PC-3 (cell line): ENCODE results near the gene RAB4B. TPM values are rescaled to one million over a fixed set of nuclear protein-coding genes. Genes with fewer than 3 reads are reported as not detected.

Source experiments
- ATAC-seq: fragments of 200-7000 bp; cut with Tn5 transposase; 2 replicates; pipeline ENCODE4 v1.9.1; 2020; ENCODE audit warnings: mild to moderate bottlenecking, moderate library complexity
- BruUV-seq: library from RNA; stranded (reverse); fragments of 400-500 nt; replicated peaks from 2 replicates; lab custom pipeline; 2021; lab: Mats Ljungman, UMichigan
- CTCF ChIA-PET: fragments of 300-600 bp; sonication (Branson Sonifier 250); formaldehyde crosslinking; loops from one replicate; lab custom pipeline; 2022; ENCODE audit warnings: antibody characterized with exemption; lab: Charles Lee
- POLR2A ChIA-PET: fragments of 300-600 bp; sonication (Branson Sonifier 250); formaldehyde crosslinking; loops from one replicate; lab custom pipeline; 2022; ENCODE audit warnings: antibody characterized with exemption; ENCODE audit not compliant: unreplicated experiment; lab: Charles Lee
- DNase-seq: peaks from one replicate; pipeline ENCODE4 v3.0.0-alpha.2; 2015
- H2AFZ ChIP-seq: fragments of 300-600 bp; sonication (generic); 2 replicates; pipeline ENCODE4 v1.6.0; 2016; ENCODE audit warnings: antibody characterized with exemption, low read length
- H3F3A ChIP-seq: fragments of 300-600 bp; sonication (generic); one replicate; pipeline ENCODE4 v1.6.0; 2017; ENCODE audit warnings: antibody characterized with exemption, low read length, control low read depth, mild to moderate bottlenecking; ENCODE audit not compliant: unreplicated experiment
- H3K27ac ChIP-seq: fragments of 300-600 bp; sonication (generic); 2 replicates; pipeline ENCODE4 v1.5.1; 2016; ENCODE audit warnings: mild to moderate bottlenecking, low read length
- H3K27me3 ChIP-seq: fragments of 300-600 bp; sonication (generic); 2 replicates; pipeline ENCODE4 v1.6.1; 2016; ENCODE audit warnings: low read length, mixed read lengths
- H3K36me3 ChIP-seq: fragments of 300-600 bp; sonication (generic); 2 replicates; pipeline ENCODE4 v1.6.1; 2016; ENCODE audit warnings: low read depth, mixed run types, low read length, mixed read lengths
- H3K4me1 ChIP-seq: fragments of 300-600 bp; sonication (generic); 2 replicates; pipeline ENCODE4 v1.5.1; 2016; ENCODE audit warnings: low read length; ENCODE audit not compliant: insufficient read depth
- H3K4me2 ChIP-seq: fragments of 300-600 bp; sonication (generic); 2 replicates; pipeline ENCODE4 v1.6.0; 2016; ENCODE audit warnings: low read length
- H3K4me3 ChIP-seq: fragments of 300-600 bp; sonication (generic); 2 replicates; pipeline ENCODE4 v1.5.1; 2016; ENCODE audit warnings: mild to moderate bottlenecking, low read length, mixed read lengths
- H3K79me2 ChIP-seq: fragments of 300-600 bp; sonication (generic); 2 replicates; pipeline ENCODE4 v1.6.1; 2017; ENCODE audit warnings: low read length, mixed read lengths
- H3K9ac ChIP-seq: fragments of 300-600 bp; sonication (generic); 2 replicates; pipeline ENCODE4 v1.6.0; 2016; ENCODE audit warnings: mild to moderate bottlenecking, low read length
- H3K9me2 ChIP-seq: fragments of 300-600 bp; sonication (generic); replicated peaks from 2 replicates; pipeline ENCODE4 v1.6.1; 2016; ENCODE audit warnings: mixed run types, low read length, mixed read lengths
- H3K9me3 ChIP-seq: fragments of 300-600 bp; sonication (generic); 2 replicates; pipeline ENCODE4 v1.6.1; 2016; ENCODE audit warnings: low read length, mixed read lengths
- H4K20me1 ChIP-seq: fragments of 300-600 bp; sonication (generic); 2 replicates; pipeline ENCODE4 v1.6.1; 2016; ENCODE audit warnings: low read length, mixed read lengths
- EZH2 ChIP-seq: fragments of 300-600 bp; sonication (generic); IDR thresholded peaks from one replicate; pipeline ENCODE4 v1.6.1; 2017; ENCODE audit warnings: antibody characterized with exemption, mild to moderate bottlenecking, low read length; ENCODE audit not compliant: unreplicated experiment
- EZH2phosphoT487 ChIP-seq: fragments of 300-600 bp; sonication (generic); IDR thresholded peaks from 2 replicates; pipeline ENCODE4 v1.6.1; 2018; ENCODE audit warnings: mild to moderate bottlenecking, antibody characterized with exemption, low read length, borderline replicate concordance
- intact Hi-C: fragments of 100-400 bp; cut with micrococcal nuclease; formaldehyde crosslinking; loops from 2 replicates; pipeline ENCODE4 v1.9.0; 2023
- total RNA-seq: library from RNA; depleted of rRNA; stranded (reverse); fragments of >200 nt; gene quantifications from 2 replicates; pipeline ENCODE4 v1.2.3, GENCODE V29; 2014
- TF ChIP-seq, protein P1 (sequence below): fragments of 300-600 bp; sonication (generic); conservative IDR thresholded peaks from 2 replicates; pipeline ENCODE4 v1.5.1; 2017; ENCODE audit warnings: antibody characterized with exemption, low read depth, mild to moderate bottlenecking, low read length

Gene RAB4B
- total RNA-seq, 1 experiment from 2014 or later = 7.4 TPM

DNA sequence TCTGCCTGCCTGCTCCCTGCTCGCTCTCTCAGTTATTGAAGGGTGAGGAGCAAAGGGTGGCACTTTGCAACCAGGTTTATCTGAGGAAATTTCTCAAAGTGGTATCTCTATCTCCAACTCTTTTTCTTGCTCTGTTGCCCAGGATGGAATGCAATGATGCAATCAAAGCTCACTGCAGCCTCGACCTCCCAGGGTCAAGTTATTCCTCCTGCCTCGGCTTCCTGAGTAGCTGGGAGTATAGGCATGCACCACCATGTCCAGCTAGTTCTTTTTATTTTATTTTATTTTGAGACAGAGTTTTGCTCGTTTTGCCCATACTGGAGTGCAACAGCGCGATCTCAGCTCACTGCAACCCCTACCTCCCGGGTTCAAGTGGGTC lies 32.7 kb upstream of the RAB4B start:
- no peaks in the 10 kb centered on the region for H3K27me3 ChIP-seq
- H3K4me3 ChIP-seq = no peak overlapping the region
- H3K9me2 ChIP-seq = no peaks in the 10 kb centered on the region
- H3K4me2 ChIP-seq = no peak overlapping the region
- TF ChIP-seq EZH2 = no peak
- TF ChIP-seq, protein P1, sequence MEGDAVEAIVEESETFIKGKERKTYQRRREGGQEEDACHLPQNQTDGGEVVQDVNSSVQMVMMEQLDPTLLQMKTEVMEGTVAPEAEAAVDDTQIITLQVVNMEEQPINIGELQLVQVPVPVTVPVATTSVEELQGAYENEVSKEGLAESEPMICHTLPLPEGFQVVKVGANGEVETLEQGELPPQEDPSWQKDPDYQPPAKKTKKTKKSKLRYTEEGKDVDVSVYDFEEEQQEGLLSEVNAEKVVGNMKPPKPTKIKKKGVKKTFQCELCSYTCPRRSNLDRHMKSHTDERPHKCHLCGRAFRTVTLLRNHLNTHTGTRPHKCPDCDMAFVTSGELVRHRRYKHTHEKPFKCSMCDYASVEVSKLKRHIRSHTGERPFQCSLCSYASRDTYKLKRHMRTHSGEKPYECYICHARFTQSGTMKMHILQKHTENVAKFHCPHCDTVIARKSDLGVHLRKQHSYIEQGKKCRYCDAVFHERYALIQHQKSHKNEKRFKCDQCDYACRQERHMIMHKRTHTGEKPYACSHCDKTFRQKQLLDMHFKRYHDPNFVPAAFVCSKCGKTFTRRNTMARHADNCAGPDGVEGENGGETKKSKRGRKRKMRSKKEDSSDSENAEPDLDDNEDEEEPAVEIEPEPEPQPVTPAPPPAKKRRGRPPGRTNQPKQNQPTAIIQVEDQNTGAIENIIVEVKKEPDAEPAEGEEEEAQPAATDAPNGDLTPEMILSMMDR = no peak
- TF ChIP-seq EZH2phosphoT487 = no peak
- no TSS peak for BruUV-seq
- H3K79me2 ChIP-seq = no peaks in the 10 kb centered on the region
- H3F3A ChIP-seq = no peaks in the 10 kb centered on the region
- peaks cover 11% of the 10 kb centered on the region for H3K4me1 ChIP-seq
- intact Hi-C loops = no loop called here
- H3K9ac ChIP-seq = no peak overlapping the region
- no peaks in the 10 kb centered on the region for H3K36me3 ChIP-seq
- no peak for ATAC-seq
- no peaks in the 10 kb centered on the region for H4K20me1 ChIP-seq
- no peak for DNase-seq
- no peaks in the 10 kb centered on the region for H3K9me3 ChIP-seq
- POLR2A ChIA-PET = no interaction called here
- H2AFZ ChIP-seq = no peak overlapping the region
- CTCF ChIA-PET = no interaction called here
- H3K27ac ChIP-seq = no peak overlapping the region

DNA sequence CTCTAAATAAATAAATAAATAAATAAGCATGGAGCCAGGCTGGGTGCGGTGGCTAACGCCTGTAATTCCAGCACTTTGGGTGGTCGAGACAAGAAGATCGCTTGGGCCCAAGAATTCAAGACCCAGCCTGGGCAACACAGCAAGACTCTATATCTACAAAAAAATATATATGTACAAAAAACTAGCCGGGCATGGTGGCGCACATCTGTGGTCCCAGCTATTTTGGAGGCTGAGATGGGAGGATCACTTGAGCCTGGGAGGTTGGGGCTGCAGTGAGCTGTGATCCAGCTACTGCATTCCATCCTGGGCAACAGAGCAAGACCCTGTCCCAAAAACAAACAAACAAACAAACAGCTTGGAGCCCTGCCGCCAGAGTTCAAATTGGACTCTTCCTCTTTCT lies 30.5 kb upstream of the RAB4B start:
- Histone ChIP-seq H3K9ac (no peak overlapping the region), H3K4me3 (no peak overlapping the region), H3F3A (no peaks in the 10 kb centered on the region), H2AFZ (no peak overlapping the region), H3K79me2 (peaks cover 16% of the 10 kb centered on the region), H3K27ac (no peak overlapping the region), H3K9me2 (no peaks in the 10 kb centered on the region), H3K9me3 (no peaks in the 10 kb centered on the region), H3K4me2 (no peak overlapping the region), H3K4me1 (peaks cover 12% of the 10 kb centered on the region), H3K27me3 (no peaks in the 10 kb centered on the region), H3K36me3 (no peaks in the 10 kb centered on the region), H4K20me1 (peaks cover 4% of the 10 kb centered on the region; the same call in 1 of the 2 replicates)
- ChIA-PET POLR2A (no interaction called here), CTCF (no interaction called here)
- BruUV-seq = no TSS peak
- no peak for TF ChIP-seq EZH2
- TF ChIP-seq, protein P1 = no peak
- TF ChIP-seq EZH2phosphoT487 = no peak
- DNase-seq = no peak
- ATAC-seq = no peak
- intact Hi-C loops = no loop called here

DNA sequence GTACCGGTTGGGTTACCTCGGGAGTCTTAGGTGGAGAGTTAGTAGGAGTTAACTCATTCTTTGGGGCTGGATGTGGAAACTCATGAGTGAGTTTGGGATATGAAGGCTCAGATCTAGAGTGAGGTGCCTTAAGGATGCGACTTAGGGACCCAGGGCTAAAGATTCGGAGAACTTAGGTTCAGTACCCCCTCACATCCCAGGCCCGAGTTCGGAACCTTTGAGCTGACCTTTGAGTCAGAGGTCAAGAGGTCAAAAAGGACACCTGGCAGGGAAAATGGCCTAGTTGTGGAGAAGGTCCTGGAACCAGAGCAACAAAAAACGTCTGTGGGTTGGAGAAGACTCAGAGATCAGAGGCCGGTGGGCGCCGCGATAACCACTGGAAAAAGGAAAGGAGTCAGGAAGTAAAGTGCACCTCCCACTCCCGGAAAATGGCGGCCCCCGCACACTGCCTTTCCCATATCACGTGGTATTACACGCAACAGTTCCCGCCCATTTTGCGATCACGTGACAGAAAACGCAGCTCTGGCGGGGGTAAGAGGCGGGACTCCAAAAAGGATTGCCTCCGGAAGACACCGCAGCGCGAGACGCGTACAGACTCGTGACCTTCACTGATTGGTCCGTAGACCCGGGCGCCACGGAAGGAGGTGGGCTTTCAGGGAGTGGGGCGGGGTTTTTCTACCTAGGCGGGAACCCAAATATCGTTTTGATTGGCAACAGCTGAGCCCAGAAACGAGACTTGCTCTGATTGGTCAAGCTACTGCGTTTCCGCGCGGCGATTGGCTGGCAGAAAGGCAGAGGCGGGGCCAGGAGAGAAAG lies 27.8 kb upstream of the RAB4B start, which contains the start of gene ACTMAP:
ACTMAP (minus strand) TSS at position 420 of the 816 bp plus-strand sequence. CDS start 674 bp downstream, outside the sequence.
- BruUV-seq = TSS peak; percentile 94
- ChIA-PET CTCF (no interaction called here), POLR2A (interaction anchor here (0.5 to 1.2 kb wide), 4 partner anchors 27 to 467 kb away, joined by 3 to 20 read pairs (median 8); no protein-coding TSS in a partner anchor)
- H3K9me2 ChIP-seq = no peaks in the 10 kb centered on the region
- H3K9me3 ChIP-seq = no peaks in the 10 kb centered on the region
- peak within 1 kb of the TSS; percentile 95 for H3K4me3 ChIP-seq
- ATAC-seq (peak; percentile 88), DNase-seq (peak; percentile 99)
- H3K4me1 ChIP-seq = peaks cover 28% of the 10 kb centered on the region
- peak within 1 kb of the TSS; percentile 91 for H3K4me2 ChIP-seq
- H3K9ac ChIP-seq = peak within 1 kb of the TSS; percentile 99
- TF ChIP-seq, protein P1 = no peak
- no peak for TF ChIP-seq EZH2
- no peak for TF ChIP-seq EZH2phosphoT487
- peak within 1 kb of the TSS; percentile 93 for H3K27ac ChIP-seq
- peaks cover 4% of the 10 kb centered on the region for H3K36me3 ChIP-seq
- peaks cover 43% of the 10 kb centered on the region for H3K79me2 ChIP-seq
- peak within 1 kb of the TSS; percentile 74 for H2AFZ ChIP-seq
- H4K20me1 ChIP-seq = peaks cover 16% of the 10 kb centered on the region
- H3K27me3 ChIP-seq = no peaks in the 10 kb centered on the region
- intact Hi-C loops = loop anchor here (1.0 to 2.0 kb wide), 2 partner anchors 28 to 33 kb away; partner anchors contain the start of genes COQ8B, ITPKC and RAB4B
- H3F3A ChIP-seq = no peaks in the 10 kb centered on the region
